ENCODE results near the gene C1QTNF5. TPM values are rescaled to one million over a fixed set of nuclear protein-coding genes. Genes with fewer than 3 reads are reported as not detected.

The C1QTNF5 gene
- polyA plus RNA-seq, 12 donors = 17.5 to 47.8 (median 20.6) TPM; not detected in 1

DNA sequence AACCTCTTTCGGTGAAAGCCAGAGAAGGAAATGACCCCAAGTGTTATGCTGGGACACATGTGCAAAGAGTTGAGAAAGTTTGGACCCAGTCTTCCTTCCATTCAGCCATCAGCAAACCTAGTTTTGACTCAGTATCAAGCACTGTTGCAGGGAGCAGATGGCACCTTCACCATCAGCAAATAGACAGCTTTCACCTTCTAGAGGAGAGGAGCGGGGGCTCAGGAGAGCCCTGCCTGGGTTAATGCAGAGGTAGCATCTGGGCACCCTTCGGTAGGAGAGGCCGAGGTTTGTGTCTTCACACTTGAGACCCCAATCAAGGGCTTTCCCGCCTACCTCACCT lies 22.0 kb upstream of the C1QTNF5 start:
- no peak for DNase-seq

GRCh38 chr11:119361941-119362725 lies 21.4 kb upstream of the C1QTNF5 start:
- DNase-seq = no peak

DNA sequence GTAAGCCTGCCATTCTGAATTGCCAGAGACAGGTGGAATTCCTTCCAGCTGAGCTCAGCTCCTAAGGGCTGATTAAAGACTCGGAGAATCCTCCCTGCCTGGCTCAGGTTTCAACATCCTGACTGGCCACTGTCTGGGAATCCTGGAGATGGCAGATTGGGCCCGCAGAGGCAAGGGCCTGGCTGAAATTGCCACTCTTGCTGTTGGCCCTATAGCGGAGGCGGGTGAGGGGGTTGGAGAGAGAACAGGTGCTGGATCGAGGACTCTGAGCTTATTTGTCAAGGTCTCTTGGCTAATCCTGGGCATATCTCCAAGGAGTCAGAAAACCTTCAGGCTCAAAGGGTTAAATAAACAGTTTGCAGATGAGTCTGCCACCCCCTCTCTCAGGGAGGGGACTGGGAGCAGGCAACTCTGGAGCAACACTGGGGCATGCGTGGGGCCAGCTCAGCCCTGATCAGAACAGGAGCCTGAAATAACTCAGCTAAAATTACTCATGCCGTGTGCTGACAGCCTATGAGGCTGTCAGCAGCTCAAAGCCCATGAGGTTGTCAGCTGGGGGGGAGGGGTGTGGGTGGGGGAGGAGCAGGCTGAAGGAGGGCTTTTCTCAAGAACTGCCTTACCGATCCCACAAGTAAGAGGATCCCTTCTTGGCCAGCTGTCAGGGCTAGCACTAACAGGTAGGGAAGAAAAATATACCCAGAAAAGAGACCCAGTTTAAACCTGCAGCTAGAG lies 20.5 kb upstream of the C1QTNF5 start:
- no peak for DNase-seq

GRCh38 chr11:119359365-119360214 lies 18.9 kb upstream of the C1QTNF5 start:
- no peak for DNase-seq

DNA sequence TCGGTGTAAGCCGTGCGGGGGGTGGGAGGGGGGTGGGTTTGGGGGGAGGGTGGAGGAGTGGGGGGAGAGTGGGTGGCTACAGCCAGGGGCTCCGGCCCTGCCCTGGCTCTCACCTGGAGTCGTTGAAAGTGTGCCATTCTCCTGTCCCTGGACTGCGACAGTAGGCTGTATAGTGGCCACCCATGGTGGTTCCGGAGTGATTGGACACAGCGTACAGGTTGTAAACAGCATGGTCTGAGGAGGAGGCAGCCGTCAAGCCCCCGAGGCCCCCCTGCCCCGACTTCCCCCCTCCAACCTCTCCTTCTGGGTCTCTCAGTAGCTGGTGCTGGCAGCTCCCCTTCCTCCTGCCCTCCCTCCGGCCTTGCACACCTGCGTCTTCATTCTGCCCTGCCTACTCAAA lies 16.4 kb upstream of the C1QTNF5 start:
- no peak for DNase-seq

DNA sequence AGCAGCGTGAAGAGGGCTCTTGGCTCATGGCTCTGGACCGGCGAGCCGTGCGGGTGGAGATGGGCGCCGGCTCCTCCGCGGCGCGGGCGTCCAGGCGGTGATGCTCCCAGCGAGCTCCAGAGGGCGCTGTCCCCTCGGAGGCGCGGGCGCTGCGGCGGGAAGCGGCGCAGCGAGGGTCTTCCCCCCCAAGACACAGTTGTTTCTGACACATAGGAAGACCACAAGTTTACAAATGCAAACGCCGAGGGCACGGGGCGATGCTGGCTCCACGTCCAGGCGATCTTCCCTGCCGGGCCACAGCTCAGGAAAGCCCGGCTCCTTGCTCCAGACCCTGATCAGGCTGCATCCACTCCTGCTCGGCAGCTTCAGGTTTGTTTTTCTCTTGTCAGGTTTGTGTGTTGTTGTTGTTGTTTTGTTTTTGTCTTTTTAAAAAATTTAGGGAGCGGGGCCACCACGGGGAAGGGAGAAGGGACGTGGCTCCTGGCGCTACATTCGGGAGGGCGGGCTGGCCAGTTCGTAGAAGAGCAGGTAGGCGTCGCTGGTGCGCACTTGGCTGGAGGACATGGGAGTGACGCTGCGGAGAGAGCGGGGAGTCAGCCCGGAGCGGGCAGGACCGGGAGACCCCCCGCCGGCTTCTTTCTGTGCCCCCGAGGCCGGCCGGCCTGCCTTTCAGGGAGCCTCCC lies 15.8 kb upstream of the C1QTNF5 start:
- peak; percentile 92 for DNase-seq

DNA sequence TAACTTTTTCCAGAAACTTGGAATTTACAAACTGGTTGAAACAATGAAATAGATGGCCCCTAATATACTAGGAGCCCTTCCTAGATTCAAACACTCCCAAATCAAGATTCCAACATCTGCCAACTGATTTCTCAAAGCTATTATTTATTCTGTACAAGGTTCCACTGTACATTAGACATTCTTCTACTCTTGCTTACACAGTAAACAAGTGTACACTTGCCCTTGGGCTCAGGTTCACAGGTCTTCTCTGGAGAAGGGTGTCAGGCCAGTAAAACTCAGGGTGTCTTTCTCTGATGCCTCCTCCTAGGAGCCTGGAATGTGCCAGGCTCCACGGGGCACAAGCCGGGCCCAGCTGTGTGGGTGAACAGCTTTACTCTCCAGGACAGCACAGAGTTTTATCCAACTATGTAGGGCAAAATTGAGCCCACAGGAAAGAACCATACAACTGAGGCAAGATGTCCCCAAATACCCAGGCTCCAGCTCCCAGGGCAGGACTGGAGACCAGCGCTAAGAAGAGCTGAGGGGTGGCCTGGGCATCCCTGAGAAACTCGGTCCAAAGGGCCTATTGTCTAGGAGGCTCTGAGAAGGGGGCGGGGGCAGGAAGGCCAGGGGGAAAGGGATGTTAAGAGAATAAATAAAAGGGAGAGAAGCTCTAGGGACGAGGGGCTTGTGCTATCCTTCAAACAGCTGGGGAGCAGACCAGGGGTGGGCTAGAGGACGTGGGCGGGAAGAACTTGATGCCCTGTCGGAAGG lies 14.6 kb upstream of the C1QTNF5 start:
- DNase-seq = no peak

DNA sequence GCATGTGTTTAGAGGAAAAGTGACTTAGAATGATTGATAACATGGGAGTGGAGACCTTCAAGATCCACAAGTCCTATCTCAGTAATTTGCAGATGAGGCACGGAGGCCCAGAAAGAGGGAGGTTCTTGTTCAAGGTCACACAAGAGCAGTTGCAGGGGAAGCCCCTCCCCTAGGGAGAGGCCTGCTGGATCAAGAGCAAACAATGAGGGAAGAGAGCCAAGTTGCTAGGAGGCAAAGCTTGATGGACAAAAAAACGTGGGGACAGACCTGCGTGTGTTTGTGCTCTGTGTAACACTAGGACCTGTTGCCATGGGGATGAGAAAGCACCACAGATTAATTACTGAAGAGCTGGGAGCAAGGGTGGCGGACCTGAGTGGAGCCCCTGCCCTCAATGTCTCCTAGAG lies 12.2 kb upstream of the C1QTNF5 start:
- DNase-seq = no peak

GRCh38 chr11:119351232-119351631 lies 10.5 kb upstream of the C1QTNF5 start:
- DNase-seq = no peak

GRCh38 chr11:119350302-119350701 lies 9.6 kb upstream of the C1QTNF5 start:
- DNase-seq = no peak

- DNase-seq = no peak
Observed at GRCh38 chr11:119347940-119348605, 7.4 kb upstream of the C1QTNF5 start.

GRCh38 chr11:119347242-119347641 lies 6.6 kb upstream of the C1QTNF5 start:
- no peak for DNase-seq

DNA sequence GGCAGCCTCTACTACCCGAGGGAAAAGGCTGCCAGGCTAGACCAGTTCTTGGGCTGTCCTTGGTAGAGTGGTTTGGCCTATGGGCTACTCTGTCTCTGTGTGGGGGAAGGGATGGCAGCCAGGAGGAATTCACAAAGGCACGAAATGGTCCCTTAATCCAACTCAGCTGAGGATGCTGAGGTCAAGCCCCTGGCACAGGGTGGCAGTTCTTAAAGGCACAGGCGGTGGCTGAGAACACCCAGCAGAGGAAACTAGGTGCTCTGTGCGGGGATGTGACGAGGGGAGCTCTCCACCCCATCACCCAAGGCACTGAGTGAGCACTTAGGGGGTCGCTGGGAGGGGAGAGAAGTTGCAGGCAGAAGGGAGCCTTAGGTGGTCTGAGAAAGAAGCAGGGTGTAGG lies 5.9 kb upstream of the C1QTNF5 start, which contains the start of gene MFRP:
MFRP (minus strand) TSS at position 101 of the 400 bp plus-strand sequence. CDS start 192 bp downstream, outside the sequence.
- no peak for DNase-seq

GRCh38 chr11:119345685-119346084 lies 5.0 kb upstream of the C1QTNF5 start:
- no peak for DNase-seq

- no peak for DNase-seq
Observed at GRCh38 chr11:119344291-119345010, 3.8 kb upstream of the C1QTNF5 start.

DNA sequence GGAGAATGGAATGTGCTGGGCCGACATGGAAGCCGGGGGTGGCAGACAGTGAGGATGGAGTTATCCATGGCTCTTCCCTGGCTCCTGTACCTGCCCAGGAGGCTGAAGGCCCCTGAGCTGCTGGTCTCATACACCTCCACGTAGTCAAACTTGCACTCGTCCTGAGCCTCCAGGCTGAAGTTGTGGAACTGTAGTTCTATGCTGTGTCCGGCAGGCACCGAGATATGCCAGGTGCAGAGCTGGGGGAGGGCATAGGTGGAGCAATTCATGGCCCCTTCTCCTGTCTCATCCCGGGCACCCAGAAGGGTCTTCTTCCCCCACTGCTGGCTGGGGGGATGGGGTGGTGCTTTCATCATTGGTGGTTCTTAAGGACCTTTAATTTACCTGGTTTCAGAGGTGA lies 3.0 kb upstream of the C1QTNF5 start:
- no peak for DNase-seq

DNA sequence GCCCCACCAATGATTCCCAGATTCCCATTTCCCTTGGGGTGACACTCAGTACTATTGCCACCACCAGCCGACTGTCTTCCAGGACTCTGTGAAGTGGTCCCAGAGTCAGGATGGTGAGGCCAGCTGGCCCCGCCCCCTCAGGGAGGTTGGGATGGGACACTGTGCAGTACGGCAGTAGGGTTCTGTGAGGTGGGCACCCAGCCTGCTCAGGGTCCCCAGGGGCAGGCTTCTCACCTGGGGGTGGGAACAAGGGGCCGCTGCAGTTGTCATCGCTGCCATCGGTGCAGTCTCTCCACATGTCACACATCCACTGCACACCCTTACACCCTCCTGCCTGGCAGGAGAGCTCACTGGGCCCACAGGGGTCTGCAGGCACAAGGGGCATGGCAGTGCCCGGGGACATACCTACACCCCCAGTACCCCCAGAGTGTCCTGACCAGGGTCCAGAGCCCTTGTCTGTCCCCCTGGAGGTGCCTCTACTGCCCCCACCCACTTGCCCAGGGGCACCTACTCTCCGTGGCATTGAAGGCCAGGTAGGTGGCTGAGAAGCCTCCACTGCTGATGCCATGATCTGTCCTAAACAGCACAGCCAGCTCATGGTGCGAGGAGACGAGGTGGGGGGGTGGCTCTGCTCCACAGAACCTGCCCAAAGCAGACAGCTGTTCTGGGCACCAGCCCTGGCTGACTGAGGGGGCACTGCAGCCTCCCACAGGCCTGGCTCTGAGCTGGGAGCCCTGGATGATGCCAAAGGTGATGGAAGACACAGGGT lies 1.9 kb upstream of the C1QTNF5 start:
- no peak for DNase-seq

DNA sequence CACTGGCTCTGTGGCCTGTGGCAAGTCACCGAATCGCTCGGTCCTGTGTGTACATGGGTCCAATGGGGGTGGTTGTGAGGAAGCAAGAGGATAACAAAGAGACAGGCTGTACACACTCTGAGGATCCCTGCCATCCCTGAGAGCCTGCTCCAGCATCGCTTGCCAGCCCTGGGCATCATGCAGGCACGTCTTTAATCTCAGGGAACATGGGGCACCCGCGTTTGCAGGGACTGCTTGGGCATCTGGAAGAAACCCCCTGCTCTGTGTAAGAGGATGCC lies 1.3 kb upstream of the C1QTNF5 start:
- no peak for DNase-seq

Measured in muscle of arm (tissue), 12 donors.